Activated CD4-positive, alpha-beta T cell treated with anti-CD3 and anti-CD28 coated beads, Interleukin-2, Interleukin-6, amounts not matched to agents 100 ng/mL and 50 ng/mL, durations not matched to agents 16 hours and 8 hours (primary cell): ENCODE results near the gene SMAD1.
"Not testable (repeated sequence)": the region's sequence is repeated elsewhere in the genome, so short reads cannot be mapped to it uniquely, and the experiment has no call there.

ENCODE experiments used
- DNase-seq: peaks from one replicate; pipeline ENCODE4 v3.0.0-alpha.2; 2020

SMAD1 gene

GRCh38 chr4:145530662-145531061 lies 49.0 kb downstream of the SMAD1 start:
- DNase-seq: no peak

- no peak for DNase-seq
These were observed 49.6 kb downstream of the SMAD1 start for GRCh38 chr4:145531223-145531622.

GRCh38 chr4:145531859-145532258 lies 50.2 kb downstream of the SMAD1 start:
- no peak for DNase-seq

GRCh38 chr4:145533001-145533400 lies 51.3 kb downstream of the SMAD1 start:
- no peak for DNase-seq

GRCh38 chr4:145533415-145533814 lies 51.8 kb downstream of the SMAD1 start:
- DNase-seq: not testable (repeated sequence)

GRCh38 chr4:145533961-145534360 lies 52.3 kb downstream of the SMAD1 start:
- no peak for DNase-seq

- no peak for DNase-seq
These were observed 53.5 kb downstream of the SMAD1 start for GRCh38 chr4:145535202-145535601.

- DNase-seq: no peak
These were observed 54.4 kb downstream of the SMAD1 start for GRCh38 chr4:145536044-145536443.

- DNase-seq: no peak
These were observed 56.9 kb downstream of the SMAD1 start for GRCh38 chr4:145538596-145538995.

- DNase-seq: no peak
These were observed 58.0 kb downstream of the SMAD1 start for GRCh38 chr4:145539671-145540070.

- DNase-seq: no peak
These were observed 58.6 kb downstream of the SMAD1 start for GRCh38 chr4:145540235-145540634.

GRCh38 chr4:145541346-145541745 lies 59.7 kb downstream of the SMAD1 start:
- DNase-seq: no peak

- DNase-seq: no peak
These were observed 63.4 kb downstream of the SMAD1 start for GRCh38 chr4:145545031-145545430.

- DNase-seq: no peak
These were observed 64.0 kb downstream of the SMAD1 start for GRCh38 chr4:145545538-145546174.

- no peak for DNase-seq
These were observed 64.7 kb downstream of the SMAD1 start for GRCh38 chr4:145546175-145546915.

- DNase-seq: no peak
These were observed 70.0 kb downstream of the SMAD1 start for GRCh38 chr4:145551660-145552059.

GRCh38 chr4:145552181-145552822 lies 70.6 kb downstream of the SMAD1 start:
- no peak for DNase-seq

GRCh38 chr4:145553375-145553774 lies 71.7 kb downstream of the SMAD1 start:
- no peak for DNase-seq

- no peak for DNase-seq
These were observed 73.0 kb downstream of the SMAD1 start for GRCh38 chr4:145554691-145555090.

GRCh38 chr4:145557720-145558119 lies 76.1 kb downstream of the SMAD1 start:
- peak; percentile 64 for DNase-seq

GRCh38 chr4:145563293-145563985 lies 81.8 kb downstream of the SMAD1 start:
- no peak for DNase-seq

- no peak for DNase-seq
These were observed 82.9 kb downstream of the SMAD1 start for GRCh38 chr4:145564540-145564939.

- no peak for DNase-seq
These were observed 83.7 kb downstream of the SMAD1 start for GRCh38 chr4:145565328-145565727.
